Mucosa of gallbladder (tissue), 1 donor: ENCODE results near the gene SEMA3E. TPM values are rescaled to one million over a fixed set of nuclear protein-coding genes. Genes with fewer than 3 reads are reported as not detected.
"Not testable (repeated sequence)": the region's sequence is repeated elsewhere in the genome, so short reads cannot be mapped to it uniquely, and the experiment has no call there.

Experiments
- DNase-seq: peaks from one replicate; pipeline ENCODE4 v3.0.0-alpha.2; 2020; ENCODE audit warnings: low spot score
- total RNA-seq: library from RNA; stranded (reverse); gene quantifications from one replicate; pipeline ENCODE4 v1.2.1, GENCODE V29; 2021
- donor health status: DM: no; HTN: no; CAD: no.

The SEMA3E gene
- total RNA-seq, 1 donor from 2014 or later, result 19.8 TPM

- DNase-seq, result no peak
These were observed 196.7 kb downstream of the SEMA3E start for GRCh38 chr7:83452256-83452655.

- DNase-seq, result no peak
These were observed 197.4 kb downstream of the SEMA3E start for GRCh38 chr7:83451501-83452045.

GRCh38 chr7:83449781-83450180 is 199.2 kb downstream of the SEMA3E start:
- DNase-seq, result no peak

- no peak for DNase-seq
These were observed 201.3 kb downstream of the SEMA3E start for GRCh38 chr7:83447681-83448080.

DNA sequence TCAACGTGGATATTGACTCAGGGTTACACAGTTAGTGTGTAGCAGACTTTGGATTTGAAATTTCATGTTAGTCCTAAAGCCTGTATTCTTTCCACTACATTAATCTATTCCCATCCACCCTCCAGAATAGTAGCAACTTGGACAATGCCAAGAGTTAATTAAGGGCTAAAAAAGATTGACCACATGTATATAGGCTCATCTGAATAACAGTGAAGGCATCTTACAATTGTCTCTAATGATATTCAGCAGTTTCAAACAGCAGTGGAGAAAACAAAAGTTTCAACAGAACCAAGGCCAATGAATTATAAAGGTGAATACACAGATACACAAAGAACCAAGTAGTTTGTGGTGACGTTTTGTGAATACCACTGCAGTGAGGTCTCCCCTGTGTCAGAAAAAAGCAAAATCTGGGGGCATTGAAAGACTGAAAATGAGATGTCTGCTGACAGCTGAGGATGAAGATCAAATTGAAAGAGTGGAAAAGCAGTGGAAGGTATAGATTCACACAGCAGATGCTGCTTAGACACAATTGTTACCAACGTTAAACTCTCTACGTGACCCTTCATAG is 202.8 kb downstream of the SEMA3E start:
- DNase-seq, result no peak

- no peak for DNase-seq
These were observed 206.0 kb downstream of the SEMA3E start for GRCh38 chr7:83442911-83443310.

DNA sequence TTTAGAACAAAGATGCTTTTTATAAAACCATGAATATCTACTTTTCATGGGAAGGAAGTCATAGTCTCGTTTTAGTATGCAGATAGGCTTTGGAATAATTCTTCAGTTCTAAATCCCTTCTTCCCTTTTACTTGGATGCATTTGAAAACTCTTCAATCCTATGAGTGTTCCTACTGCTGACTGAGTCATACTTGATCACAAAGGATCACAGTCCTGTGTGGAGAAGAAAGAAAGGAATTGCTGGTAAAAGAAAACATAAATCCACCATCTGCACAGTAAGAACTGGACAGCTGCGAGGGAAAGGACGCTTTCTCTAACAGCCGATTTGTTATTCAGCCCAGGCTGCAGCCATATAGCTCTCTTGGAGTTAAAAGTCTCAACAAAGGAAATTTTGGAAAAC is 209.9 kb downstream of the SEMA3E start:
- DNase-seq, result no peak

DNA sequence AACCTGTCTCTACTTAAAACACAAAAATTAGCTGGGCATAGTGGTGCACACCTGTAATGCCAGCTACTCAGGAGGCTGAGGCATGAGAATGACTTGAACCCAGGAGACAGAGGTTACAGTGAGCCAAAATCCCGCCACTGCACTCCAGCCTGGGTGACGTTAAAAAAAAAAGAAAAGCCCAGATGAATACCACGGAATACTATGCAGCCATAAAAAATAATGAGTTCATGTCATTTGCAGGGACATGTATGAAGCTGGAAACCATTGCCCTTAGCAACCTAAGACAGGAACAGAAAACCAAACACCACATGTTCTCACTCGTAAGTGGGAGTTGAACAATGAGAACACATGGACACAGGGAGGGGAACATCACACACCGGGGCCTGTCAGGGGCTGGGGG is 218.7 kb downstream of the SEMA3E start:
- not testable (repeated sequence) for DNase-seq

DNA sequence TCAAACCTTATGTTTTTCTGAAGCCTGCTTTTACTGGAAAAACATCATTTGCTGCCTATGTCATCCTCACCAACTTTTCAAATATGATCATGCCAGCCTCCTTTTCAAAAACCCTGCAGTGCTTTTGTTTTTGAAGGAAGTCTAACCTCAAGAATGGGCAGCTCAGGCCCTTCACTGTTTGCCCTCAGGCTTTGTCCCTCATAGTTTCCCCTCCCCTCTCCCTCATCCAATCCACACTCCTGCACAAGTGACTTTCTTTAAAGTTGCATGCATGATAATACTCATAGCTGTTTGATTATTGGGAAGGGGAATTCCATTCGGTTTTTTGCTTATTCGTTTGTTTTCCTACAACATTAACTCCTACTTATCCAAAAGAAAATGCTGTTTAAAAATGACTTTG is 219.4 kb downstream of the SEMA3E start:
- DNase-seq, result no peak

DNA sequence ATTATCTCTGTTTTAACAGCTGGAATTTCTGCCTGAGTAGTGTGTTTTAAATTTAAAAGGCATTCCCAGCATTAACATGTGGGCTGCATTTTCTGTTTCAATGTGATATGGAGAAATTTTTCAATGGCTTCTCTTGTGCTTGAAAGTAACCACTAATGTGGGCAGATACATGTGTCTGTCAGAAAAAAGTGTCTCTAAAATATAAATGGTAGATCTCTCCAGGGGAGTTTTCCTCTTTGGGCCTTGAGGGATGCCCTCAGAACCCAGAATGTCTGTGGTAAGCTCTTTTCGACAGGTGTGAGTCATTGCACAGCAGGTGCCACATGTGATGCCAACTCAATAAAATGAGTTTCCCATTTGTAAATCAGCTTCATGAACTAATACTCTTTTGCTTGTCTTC is 221.1 kb downstream of the SEMA3E start:
- no peak for DNase-seq

GRCh38 chr7:83426325-83426724 is 222.6 kb downstream of the SEMA3E start:
- DNase-seq, result no peak

DNA sequence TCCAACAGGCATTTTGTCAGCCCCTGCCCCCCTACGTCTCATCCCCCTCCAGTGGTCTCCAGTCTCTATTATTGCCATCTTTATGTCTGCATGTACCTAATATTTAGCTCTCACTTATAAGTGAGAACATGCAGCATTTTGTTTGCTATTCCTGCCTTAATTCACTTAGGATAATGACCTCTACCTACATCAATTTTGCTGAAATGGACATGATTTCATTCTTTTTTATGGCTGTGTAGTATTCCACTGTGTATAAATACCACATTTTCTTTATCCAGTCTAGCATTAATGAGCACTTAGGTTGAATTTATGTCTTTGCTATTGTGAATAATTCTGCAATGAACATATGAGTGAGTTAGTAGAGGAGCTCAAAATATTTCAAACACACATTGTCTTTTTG is 229.9 kb downstream of the SEMA3E start:
- no peak for DNase-seq

- DNase-seq, result no peak
These were observed 233.1 kb downstream of the SEMA3E start for GRCh38 chr7:83415840-83416239.

GRCh38 chr7:83414947-83415346 is 234.0 kb downstream of the SEMA3E start:
- no peak for DNase-seq

DNA sequence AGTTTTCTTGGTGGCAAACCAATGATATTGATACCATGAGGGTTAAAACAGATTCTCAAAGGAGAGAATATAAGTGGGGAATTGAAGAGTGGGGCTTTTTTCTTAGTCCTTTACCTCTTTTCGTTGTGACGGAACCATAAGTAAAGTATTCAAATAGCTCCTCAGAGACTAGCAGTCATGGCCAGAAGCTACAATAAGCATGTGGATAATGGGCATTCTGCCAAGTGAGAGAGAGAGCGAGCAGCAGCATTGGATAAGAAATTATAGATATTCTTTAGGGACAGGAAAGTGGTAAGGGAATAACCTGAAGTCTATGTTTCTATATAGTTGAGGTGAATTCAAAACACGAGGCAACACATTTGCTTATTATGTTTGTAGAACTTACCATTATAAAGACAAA is 235.1 kb downstream of the SEMA3E start:
- DNase-seq, result no peak

GRCh38 chr7:83413424-83413823 is 235.5 kb downstream of the SEMA3E start:
- no peak for DNase-seq

- peak; percentile 24 for DNase-seq
These were observed 237.8 kb downstream of the SEMA3E start for GRCh38 chr7:83410989-83411591.

DNA sequence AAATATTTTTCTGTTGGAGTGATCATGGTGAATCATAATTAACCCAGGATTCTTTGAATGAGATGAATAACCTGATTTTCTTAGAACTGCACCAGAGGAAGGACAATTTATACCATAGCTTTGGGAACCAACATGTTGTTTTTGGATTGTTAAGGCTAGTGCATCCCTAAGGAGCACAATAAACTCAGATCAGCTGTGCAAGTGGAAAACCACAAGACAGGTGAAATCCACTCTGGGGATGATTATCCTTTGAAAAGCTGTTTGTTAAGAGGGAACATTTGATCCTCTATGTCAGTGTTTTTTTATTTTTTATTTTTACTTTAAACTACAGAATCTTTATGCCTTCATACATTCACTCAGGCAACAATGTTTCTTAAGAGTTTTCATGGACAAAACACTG is 254.2 kb downstream of the SEMA3E start:
- no peak for DNase-seq

DNA sequence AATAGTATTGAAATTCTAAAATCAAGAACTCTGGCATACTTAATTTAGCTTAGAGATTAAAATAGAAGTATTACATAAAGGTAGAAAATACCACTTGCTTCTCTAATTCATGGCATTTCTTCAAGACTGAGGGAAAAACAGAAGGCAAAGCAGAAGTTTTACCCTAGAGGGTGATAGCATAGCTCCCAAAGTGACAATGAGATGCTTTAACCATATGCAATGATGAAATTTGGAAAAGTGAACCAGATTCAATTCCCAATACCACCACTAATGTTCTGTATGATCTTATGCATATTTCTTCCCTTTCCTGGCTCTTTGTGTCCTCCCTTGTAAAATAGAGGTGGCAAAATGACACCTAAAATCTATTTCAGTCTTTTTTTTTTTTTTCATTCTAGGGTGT is 260.5 kb downstream of the SEMA3E start:
- DNase-seq, result no peak

DNA sequence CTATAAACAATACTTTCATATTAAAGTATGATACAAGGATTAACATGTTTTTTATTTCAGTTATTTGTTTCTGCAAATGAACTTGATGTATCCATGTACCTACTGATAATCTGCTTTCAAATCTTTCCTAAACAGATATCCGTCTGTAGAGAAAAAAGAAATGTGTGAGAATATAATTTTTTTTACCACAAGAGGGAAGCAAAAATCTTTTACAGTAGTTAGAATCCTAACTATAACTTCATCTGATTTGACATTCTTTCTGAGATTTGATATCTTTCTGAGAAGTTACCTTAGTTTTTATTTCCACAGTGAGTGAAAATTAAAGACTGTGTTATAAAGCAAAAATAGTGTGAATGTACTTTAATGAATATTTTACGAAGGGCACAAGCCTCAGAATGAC is 282.3 kb downstream of the SEMA3E start:
- DNase-seq, result no peak

GRCh38 chr7:83365746-83366145 is 283.2 kb downstream of the SEMA3E start:
- no peak for DNase-seq

DNA sequence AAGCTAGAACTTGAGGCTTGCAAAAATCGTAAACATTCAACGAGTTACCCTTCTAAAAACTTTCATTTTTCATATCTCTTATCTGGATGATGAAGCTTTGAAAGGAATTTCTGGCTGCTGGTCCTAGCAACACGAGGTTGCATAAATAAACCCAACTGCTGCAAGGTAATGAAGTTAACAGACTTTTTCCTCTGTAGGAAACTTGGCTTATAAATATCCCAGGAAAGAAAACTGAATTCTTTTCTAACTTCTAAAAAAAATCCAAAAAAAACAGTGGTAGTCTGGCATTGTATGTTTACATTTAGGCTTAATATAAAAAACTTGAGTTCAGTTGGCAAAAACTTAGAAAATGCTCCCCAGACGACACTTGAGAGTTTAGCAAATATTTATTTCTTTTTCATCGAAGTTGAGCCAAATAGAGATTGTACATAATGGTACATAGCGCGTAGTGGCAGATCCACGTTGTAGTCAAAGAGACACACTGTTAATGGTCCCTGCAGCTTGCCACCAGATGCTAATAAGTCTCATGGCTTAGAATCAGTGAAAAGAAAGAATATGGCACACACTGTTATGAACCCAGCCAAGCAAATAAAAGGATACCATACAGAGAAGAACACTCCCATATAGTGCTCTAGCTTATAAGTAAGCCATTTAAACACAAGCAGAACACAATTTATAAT is 285.9 kb downstream of the SEMA3E start:
- DNase-seq, result no peak

GRCh38 chr7:83359108-83359507 is 289.8 kb downstream of the SEMA3E start:
- no peak for DNase-seq
